GM10266 (cell line): ENCODE measurements around the gene EXD1.

Source experiments
- DNase-seq: peaks from one replicate; pipeline ENCODE4 v3.0.0; 2012; ENCODE audit errors: extremely low spot score
- TF ChIP-seq, protein P1 (sequence below): IDR thresholded peaks from 2 replicates; pipeline ENCODE4 v1.5.1; 2012; ENCODE audit warnings: mild to moderate bottlenecking, low read depth; ENCODE audit not compliant: control insufficient read depth, insufficient read depth; ENCODE audit errors: missing control alignments

EXD1 gene

GRCh38 chr15:41230345-41230649 is 260 bp downstream of the EXD1 start:
- TF ChIP-seq, protein P1, sequence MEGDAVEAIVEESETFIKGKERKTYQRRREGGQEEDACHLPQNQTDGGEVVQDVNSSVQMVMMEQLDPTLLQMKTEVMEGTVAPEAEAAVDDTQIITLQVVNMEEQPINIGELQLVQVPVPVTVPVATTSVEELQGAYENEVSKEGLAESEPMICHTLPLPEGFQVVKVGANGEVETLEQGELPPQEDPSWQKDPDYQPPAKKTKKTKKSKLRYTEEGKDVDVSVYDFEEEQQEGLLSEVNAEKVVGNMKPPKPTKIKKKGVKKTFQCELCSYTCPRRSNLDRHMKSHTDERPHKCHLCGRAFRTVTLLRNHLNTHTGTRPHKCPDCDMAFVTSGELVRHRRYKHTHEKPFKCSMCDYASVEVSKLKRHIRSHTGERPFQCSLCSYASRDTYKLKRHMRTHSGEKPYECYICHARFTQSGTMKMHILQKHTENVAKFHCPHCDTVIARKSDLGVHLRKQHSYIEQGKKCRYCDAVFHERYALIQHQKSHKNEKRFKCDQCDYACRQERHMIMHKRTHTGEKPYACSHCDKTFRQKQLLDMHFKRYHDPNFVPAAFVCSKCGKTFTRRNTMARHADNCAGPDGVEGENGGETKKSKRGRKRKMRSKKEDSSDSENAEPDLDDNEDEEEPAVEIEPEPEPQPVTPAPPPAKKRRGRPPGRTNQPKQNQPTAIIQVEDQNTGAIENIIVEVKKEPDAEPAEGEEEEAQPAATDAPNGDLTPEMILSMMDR, result no peak
- DNase-seq, result no peak

- TF ChIP-seq, protein P1, result no peak
These were observed 11.2 kb downstream of the EXD1 start for GRCh38 chr15:41219381-41219780.

GRCh38 chr15:41218851-41219250 is 11.7 kb downstream of the EXD1 start:
- TF ChIP-seq, protein P1, result no peak
- DNase-seq, result no peak

More at GRCh38 chr15:41219381-41219780, 11.2 kb downstream of the EXD1 start:
- DNase-seq, result no peak

DNA sequence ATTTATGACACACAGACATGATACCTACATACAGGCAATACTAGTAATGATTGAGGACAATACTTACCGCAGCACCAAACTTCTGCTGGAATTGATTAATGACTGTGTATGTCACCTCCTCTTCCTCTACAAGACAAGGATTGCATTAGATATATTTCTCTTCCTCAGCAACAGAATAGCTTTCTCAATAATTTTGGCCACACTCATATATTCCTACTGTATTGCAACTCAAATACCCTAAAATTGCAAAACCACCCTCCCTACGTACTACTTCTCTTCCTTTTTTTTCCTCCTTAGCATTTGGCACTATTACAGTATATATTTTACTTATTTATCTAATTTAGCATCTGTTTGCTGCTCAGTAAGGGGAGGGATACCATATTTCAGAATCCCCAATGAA is 14.8 kb downstream of the EXD1 start:
- no peak for DNase-seq
- TF ChIP-seq, protein P1, result no peak

- TF ChIP-seq, protein P1, result no peak
- no peak for DNase-seq
These were observed 22.7 kb downstream of the EXD1 start for GRCh38 chr15:41207687-41208448.

GRCh38 chr15:41205315-41205714 is 25.2 kb downstream of the EXD1 start:
- no peak for DNase-seq
- TF ChIP-seq, protein P1, result no peak

GRCh38 chr15:41203395-41203794 is 27.2 kb downstream of the EXD1 start:
- no peak for DNase-seq
- TF ChIP-seq, protein P1, result no peak
